ENCODE measurements around the gene HRH2. TPM values are rescaled to one million over a fixed set of nuclear protein-coding genes. Genes with fewer than 3 reads are reported as not detected.

Gene HRH2
- total RNA-seq, 4 donors from 2014 or later: 0.15 to 4.5 (median 1.4) TPM

DNA sequence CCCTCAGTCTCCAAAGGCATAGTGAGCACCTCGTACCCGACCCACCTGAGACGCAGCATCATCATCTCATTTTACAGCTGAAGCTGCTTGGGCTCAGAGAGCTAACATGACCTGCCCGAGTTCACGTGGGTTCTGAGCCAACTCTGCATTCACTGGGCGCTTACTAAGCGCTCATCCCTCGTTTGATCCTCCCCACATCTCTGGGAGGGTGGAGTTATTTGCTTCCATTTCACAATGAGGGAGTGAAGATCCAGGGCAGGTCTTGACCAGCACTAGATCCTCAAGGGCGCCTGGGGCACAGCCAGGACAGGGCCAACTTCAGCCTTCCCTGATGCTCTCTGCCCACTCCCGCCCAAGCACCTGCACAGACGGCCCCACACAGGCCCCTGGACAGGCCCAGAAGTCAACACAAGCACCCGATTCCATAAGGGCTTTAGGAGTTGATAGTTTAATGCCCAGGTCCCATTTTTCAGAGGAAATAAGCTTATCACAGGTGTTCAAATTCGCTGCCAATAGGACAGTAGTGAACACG is 80.8 kb downstream of the HRH2 start:
- no peaks in the 10 kb centered on the region for H3K9me3 ChIP-seq
- intact Hi-C loops (cut with DNase I): no loop called here
- peaks cover 0 to 11% (median 0%) of the 10 kb centered on the region in 3 donors for H3K4me1 ChIP-seq
- TF ChIP-seq POLR2A (IDR thresholded peaks at IDR 0.05): no peak
- TF ChIP-seq, protein P1, sequence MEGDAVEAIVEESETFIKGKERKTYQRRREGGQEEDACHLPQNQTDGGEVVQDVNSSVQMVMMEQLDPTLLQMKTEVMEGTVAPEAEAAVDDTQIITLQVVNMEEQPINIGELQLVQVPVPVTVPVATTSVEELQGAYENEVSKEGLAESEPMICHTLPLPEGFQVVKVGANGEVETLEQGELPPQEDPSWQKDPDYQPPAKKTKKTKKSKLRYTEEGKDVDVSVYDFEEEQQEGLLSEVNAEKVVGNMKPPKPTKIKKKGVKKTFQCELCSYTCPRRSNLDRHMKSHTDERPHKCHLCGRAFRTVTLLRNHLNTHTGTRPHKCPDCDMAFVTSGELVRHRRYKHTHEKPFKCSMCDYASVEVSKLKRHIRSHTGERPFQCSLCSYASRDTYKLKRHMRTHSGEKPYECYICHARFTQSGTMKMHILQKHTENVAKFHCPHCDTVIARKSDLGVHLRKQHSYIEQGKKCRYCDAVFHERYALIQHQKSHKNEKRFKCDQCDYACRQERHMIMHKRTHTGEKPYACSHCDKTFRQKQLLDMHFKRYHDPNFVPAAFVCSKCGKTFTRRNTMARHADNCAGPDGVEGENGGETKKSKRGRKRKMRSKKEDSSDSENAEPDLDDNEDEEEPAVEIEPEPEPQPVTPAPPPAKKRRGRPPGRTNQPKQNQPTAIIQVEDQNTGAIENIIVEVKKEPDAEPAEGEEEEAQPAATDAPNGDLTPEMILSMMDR (IDR thresholded peaks at IDR 0.05): no peak
- no peak overlapping the region for H3K27ac ChIP-seq
- H3K27me3 ChIP-seq: peaks cover 0 to 91% (median 0%) of the 10 kb centered on the region in 4 donors
- 25 to 62% methylated on average over 5 to 6 of the region's 14 CpGs for WGBS, 2 donors
- H3K36me3 ChIP-seq: no peaks in the 10 kb centered on the region
- H3K4me3 ChIP-seq: no peak overlapping the region
- DNase-seq: no peak

DNA sequence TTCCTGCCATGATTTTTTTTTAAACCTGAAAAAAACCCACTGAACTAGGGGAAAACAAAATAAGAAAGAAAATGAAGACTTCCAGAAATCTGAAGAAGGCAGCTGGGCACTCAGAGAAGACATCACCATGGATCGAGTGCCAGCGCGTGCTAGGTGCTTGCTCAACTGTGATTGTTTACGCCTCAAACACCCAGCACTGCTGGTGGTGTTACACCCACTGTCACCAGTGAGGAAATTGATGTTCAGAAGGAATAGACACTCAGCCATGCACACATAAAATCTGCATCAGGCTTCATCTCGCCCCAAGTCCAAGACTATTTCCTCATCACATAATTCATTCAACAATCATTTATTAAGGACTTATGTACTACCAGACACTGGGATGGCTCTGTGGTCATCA is 82.1 kb downstream of the HRH2 start:
- Histone ChIP-seq H3K36me3 (no peaks in the 10 kb centered on the region), H3K4me1 (peaks cover 0 to 11% (median 0%) of the 10 kb centered on the region in 3 donors), H3K27me3 (peaks cover 0 to 84% (median 0%) of the 10 kb centered on the region in 4 donors), H3K4me3 (no peak overlapping the region), H3K27ac (no peak overlapping the region), H3K9me3 (no peaks in the 10 kb centered on the region)
- 88 to 91% methylated on average over 5 of the region's 5 CpGs for WGBS, 2 donors
- intact Hi-C loops (cut with DNase I): no loop called here
- no peak for TF ChIP-seq POLR2A (IDR thresholded peaks at IDR 0.05)
- TF ChIP-seq, protein P1 (IDR thresholded peaks at IDR 0.05): no peak
- DNase-seq: no peak

DNA sequence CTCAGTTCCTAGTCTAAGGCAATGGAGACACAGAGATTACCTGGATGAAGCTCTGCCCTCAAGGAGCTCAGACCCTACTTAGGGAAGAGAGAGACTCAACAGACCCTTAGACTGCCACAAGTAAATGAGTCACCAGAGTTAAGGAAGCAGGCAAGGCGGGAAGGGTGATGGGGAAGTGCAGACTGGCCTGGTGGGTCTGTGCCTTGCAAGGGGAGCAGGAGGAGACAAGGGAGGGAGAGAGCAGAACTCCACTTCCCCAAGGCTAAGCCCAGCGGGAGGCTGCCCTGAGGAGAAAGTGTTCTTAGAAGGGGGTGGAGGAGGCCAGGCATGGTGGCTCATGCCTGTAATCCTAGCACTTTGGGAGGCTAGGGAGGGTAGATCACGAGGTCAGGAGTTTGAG is 83.7 kb downstream of the HRH2 start:
- no peak overlapping the region for H3K4me3 ChIP-seq
- intact Hi-C loops (cut with DNase I): no loop called here
- no peak for TF ChIP-seq POLR2A (IDR thresholded peaks at IDR 0.05)
- TF ChIP-seq, protein P1 (IDR thresholded peaks at IDR 0.05): no peak
- H3K36me3 ChIP-seq: no peaks in the 10 kb centered on the region
- H3K4me1 ChIP-seq: peaks cover 0 to 11% (median 0%) of the 10 kb centered on the region in 3 donors
- peaks cover 0 to 74% (median 0%) of the 10 kb centered on the region in 4 donors for H3K27me3 ChIP-seq
- no peak for DNase-seq
- H3K27ac ChIP-seq: no peak overlapping the region
- WGBS, 2 donors: 31 to 61% methylated on average over 3 of the region's 3 CpGs
- no peaks in the 10 kb centered on the region for H3K9me3 ChIP-seq

DNA sequence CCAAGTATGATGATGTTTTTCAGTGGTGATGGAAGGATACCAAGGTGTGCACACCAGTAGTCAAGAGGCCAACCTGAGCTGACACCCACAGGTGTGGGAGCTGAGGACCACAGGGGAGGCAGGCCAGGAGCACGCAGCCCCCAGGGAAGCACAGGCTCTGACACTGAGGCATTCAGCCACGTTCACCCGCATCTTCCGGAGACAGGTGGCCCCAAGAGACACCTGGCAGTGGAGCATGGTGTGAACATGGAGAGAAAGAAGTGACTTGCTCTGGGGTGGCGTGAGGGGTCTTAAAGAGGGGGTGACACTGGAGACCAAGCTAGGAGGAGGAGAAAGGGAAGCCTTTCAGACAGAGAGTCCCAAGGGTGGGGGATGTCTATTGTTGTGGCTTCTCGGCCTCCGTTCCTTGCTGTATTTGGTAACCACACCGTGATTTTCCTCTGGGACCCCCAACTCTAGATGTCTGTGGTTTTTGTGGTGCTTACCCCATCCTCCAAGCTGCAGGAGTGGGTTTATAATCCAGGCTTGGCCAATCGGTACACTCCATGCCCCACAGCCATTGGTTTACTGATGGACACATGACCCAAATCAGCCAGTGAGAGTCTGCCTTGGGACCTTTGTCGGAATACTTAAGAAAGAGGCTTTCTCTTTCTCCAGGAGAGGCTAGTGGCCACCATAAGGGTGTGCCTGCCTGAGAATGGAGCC is 84.6 kb downstream of the HRH2 start:
- intact Hi-C loops (cut with DNase I): no loop called here
- H3K27ac ChIP-seq: no peak overlapping the region
- H3K27me3 ChIP-seq: peaks cover 0 to 67% (median 0%) of the 10 kb centered on the region in 4 donors
- WGBS, 2 donors: 68 to 81% methylated on average over 10 of the region's 10 CpGs
- peaks cover 0 to 11% (median 0%) of the 10 kb centered on the region in 3 donors for H3K4me1 ChIP-seq
- H3K4me3 ChIP-seq: no peak overlapping the region
- DNase-seq: no peak
- TF ChIP-seq POLR2A (IDR thresholded peaks at IDR 0.05): no peak
- TF ChIP-seq, protein P1 (IDR thresholded peaks at IDR 0.05): no peak
- H3K36me3 ChIP-seq: no peaks in the 10 kb centered on the region
- no peaks in the 10 kb centered on the region for H3K9me3 ChIP-seq

DNA sequence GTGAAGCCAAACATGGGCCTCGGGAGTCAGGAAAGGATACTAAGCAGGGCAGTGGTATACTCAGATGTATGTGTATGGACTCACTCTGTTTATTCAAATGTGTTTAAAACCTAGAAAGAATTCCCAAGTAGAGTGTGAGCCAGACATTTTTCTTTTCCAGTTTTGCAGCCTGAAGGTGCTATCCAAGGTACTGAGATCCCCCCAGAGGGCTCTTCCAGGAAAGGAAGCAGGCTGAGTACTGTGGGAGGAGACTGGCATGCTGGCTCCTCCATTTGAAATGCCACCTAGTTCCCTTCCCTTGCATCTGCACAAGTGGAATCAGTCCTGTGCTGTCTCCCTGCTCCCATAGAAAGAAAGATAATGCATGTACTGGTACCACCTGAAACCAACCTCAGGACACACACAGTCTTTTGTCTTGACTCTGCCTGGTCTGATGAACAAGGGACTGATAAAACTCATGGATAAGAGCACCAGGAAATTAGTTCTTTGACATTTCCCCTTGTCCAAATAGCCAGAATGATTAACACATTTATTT is 85.9 kb downstream of the HRH2 start:
- H3K4me1 ChIP-seq: peaks cover 0 to 4% (median 0%) of the 10 kb centered on the region in 3 donors
- TF ChIP-seq POLR2A (IDR thresholded peaks at IDR 0.05): no peak
- TF ChIP-seq, protein P1 (IDR thresholded peaks at IDR 0.05): no peak
- peaks cover 0 to 61% (median 0%) of the 10 kb centered on the region in 4 donors for H3K27me3 ChIP-seq
- no peak overlapping the region for H3K4me3 ChIP-seq
- intact Hi-C loops (cut with DNase I): no loop called here
- WGBS, 2 donors: 57 to 83% methylated on average over 1 of the region's 1 CpG
- H3K27ac ChIP-seq: no peak overlapping the region
- no peak for DNase-seq
- H3K9me3 ChIP-seq: no peaks in the 10 kb centered on the region
- H3K36me3 ChIP-seq: no peaks in the 10 kb centered on the region

Data from esophagus squamous epithelium (tissue), 5 donors.